Ascending aorta (tissue), 2 donors: ENCODE data around the gene WNT5B. TPM values are rescaled to one million over a fixed set of nuclear protein-coding genes. Genes with fewer than 3 reads are reported as not detected.

Experiments
- DNase-seq, 2 donors: peaks; one replicate each; pipeline ENCODE4 v3.0.0-alpha.2; 2019; ENCODE audit warnings: low spot score in 2 of 2
- H3K27ac ChIP-seq, 2 donors: fragments of 200-600 bp; sonication (generic); one replicate each; pipeline ENCODE4 v1.5.1; 2016 to 2017; ENCODE audit warnings: mild to moderate bottlenecking in 1 of 2
- H3K27me3 ChIP-seq: fragments of 200-600 bp; sonication (generic); one replicate; pipeline ENCODE4 v1.5.1; 2017
- H3K36me3 ChIP-seq, 2 donors: fragments of 200-600 bp; sonication (generic); one replicate each; pipeline ENCODE4 v1.5.1; 2016
- H3K4me1 ChIP-seq, 2 donors: fragments of 200-600 bp; sonication (generic); one replicate each; pipeline ENCODE4 v1.5.1; 2016 to 2017; ENCODE audit warnings: mild to moderate bottlenecking in 1 of 2
- H3K4me3 ChIP-seq, 2 donors: fragments of 200-600 bp; sonication (generic); one replicate each; pipeline ENCODE4 v1.5.1; 2016 to 2017; ENCODE audit warnings: mild to moderate bottlenecking in 1 of 2
- H3K9me3 ChIP-seq, 2 donors: fragments of 200-600 bp; sonication (generic); one replicate each; pipeline ENCODE4 v1.5.1; 2016
- intact Hi-C: fragments of 100-400 bp; cut with DNase I; formaldehyde crosslinking; loops from one replicate; pipeline ENCODE4 v1.15.1; 2023
- total RNA-seq: library from RNA; depleted of rRNA; stranded (reverse); fragments of >200 nt; gene quantifications from one replicate; pipeline ENCODE4 v1.1.0, GENCODE V29; 2016
- TF ChIP-seq, protein P1 (sequence below), 3 experiments: fragments of 200-600 bp in 2 of 3; fragments of 450-650 bp in 1 of 3; sonication (generic) in 2 of 3; IDR thresholded peaks; one replicate each; pipeline ENCODE4 v1.5.1; 2016 to 2019; ENCODE audit warnings: antibody characterized with exemption in 3 of 3, mild to moderate bottlenecking in 1 of 3, moderate library complexity in 1 of 3

Gene WNT5B
- total RNA-seq, result 0.53 TPM

DNA sequence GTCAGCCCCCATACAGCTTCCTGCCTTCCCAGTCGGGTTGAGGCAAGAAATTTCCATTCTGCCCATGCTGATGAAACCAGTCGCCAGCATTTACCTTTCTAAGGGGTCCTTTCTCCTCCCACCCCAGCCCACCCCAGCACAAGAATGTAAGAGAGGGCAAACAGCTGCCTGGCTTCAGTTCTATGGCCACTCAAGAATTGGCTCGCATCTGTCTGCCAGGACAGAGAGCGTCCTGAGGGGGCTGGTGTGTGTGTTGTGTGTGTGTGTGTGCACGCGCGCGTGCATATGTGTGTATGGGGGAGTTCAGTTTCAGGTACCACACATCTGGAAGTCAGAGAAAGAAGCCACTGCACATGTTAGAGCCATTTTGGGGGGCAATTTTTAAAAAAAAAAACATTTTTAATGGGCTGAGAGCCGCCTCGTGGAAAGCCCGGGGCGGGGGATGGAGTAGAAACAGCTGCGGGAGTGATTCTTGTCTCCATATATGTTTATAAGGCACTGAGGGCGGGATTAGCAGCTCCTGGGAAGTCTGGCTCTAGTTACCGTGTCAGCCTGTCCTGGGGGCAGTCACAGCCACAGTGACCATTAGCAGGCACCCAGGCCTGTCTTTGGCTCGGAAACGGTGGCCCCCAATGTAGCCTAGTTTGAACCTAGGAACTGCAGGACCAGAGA lies at the start of gene WNT5B:
WNT5B (plus strand) TSS at position 566 of the 672 bp plus-strand sequence. CDS start 2,124 bp downstream, outside the sequence.
- Histone ChIP-seq H3K4me1 (no peaks in the 10 kb centered on the region), H3K27me3 (no peaks in the 10 kb centered on the region), H3K4me3 (peak within 1 kb of the TSS; percentile 47 to 63), H3K27ac (no peak within 1 kb of the TSS), H3K9me3 (no peaks in the 10 kb centered on the region), H3K36me3 (no peaks in the 10 kb centered on the region)
- DNase-seq, result no peak
- TF ChIP-seq, protein P1, sequence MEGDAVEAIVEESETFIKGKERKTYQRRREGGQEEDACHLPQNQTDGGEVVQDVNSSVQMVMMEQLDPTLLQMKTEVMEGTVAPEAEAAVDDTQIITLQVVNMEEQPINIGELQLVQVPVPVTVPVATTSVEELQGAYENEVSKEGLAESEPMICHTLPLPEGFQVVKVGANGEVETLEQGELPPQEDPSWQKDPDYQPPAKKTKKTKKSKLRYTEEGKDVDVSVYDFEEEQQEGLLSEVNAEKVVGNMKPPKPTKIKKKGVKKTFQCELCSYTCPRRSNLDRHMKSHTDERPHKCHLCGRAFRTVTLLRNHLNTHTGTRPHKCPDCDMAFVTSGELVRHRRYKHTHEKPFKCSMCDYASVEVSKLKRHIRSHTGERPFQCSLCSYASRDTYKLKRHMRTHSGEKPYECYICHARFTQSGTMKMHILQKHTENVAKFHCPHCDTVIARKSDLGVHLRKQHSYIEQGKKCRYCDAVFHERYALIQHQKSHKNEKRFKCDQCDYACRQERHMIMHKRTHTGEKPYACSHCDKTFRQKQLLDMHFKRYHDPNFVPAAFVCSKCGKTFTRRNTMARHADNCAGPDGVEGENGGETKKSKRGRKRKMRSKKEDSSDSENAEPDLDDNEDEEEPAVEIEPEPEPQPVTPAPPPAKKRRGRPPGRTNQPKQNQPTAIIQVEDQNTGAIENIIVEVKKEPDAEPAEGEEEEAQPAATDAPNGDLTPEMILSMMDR (IDR thresholded peaks at IDR 0.05), result no peak
- intact Hi-C loops, result no loop called here

DNA sequence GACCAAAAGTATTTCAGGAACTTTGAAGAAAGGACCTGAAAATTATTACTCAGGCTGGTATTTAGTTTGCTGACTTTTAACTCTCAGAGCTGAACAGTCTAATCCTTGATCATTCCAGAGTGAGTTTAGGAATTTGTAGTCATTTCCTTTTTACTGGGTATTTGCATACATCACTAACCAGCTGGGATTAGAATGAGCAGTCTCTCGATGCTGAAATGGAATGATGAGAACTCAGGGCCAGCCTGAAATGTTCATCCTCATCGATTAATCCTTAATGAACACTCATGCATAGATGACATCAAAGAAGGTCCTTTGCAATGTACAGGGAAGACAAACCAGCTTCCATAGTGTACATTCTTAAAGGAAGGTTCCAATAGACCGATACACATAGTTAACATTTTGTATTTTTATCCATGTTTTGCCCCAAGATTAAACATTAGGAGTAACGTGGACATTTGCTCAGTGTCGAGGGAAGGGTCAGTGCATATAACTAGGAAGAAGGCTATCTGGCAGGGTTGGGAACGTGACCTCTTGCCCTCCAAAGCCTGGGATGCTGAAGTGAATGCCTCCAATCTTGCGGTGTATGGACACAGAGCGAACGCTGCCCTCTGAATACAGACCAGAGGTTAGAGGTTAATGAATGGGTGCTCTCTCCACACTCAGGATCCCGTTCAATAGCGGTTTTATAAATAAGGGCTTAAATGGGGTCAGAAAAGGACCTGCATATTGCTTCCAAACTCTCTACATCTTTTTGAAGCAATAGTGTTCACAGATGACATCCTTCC lies 49.2 kb upstream of the WNT5B start:
- intact Hi-C loops, result loop anchor here (10.0 kb wide), 1 partner anchor 1015 kb away; no protein-coding TSS in a partner anchor
- DNase-seq, result no peak
- peaks cover 3 to 14% of the 10 kb centered on the region in 2 donors for H3K4me1 ChIP-seq

DNA sequence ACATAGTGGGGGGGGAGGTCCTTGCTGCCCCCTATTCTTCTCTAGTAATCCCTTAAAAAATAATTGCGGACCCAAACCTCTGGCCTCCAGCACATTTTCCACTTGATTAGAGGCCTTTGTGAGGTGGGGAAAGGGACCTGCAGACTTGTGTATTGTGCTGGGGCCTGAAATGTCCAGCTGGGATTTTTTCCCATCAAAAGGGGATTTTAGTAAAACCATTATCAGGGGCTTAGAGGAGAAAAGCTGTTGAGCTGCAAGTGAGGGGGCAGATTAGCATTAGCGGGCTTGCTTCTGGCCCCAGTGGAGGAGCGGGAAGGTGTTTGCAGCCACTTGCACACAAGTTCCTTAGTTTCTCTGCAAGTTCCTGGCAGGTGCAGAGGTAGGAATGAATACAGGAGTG lies 48.5 kb upstream of the WNT5B start:
- DNase-seq, result no peak
- intact Hi-C loops, result loop anchor here (10.0 kb wide), 1 partner anchor 1016 kb away; no protein-coding TSS in a partner anchor
- Histone ChIP-seq H3K4me3 (no peak overlapping the region), H3K27me3 (no peaks in the 10 kb centered on the region), H3K4me1 (peaks cover under 1 to 8% of the 10 kb centered on the region in 2 donors), H3K9me3 (no peaks in the 10 kb centered on the region), H3K27ac (no peak overlapping the region), H3K36me3 (no peaks in the 10 kb centered on the region)
- TF ChIP-seq, protein P1 (IDR thresholded peaks at IDR 0.05), result no peak

More for the DNA sequence above, 49.2 kb upstream of the WNT5B start:
- H3K27me3 ChIP-seq, result no peaks in the 10 kb centered on the region
- H3K9me3 ChIP-seq, result no peaks in the 10 kb centered on the region
- no peak overlapping the region for H3K27ac ChIP-seq
- no peaks in the 10 kb centered on the region for H3K36me3 ChIP-seq
- no peak overlapping the region for H3K4me3 ChIP-seq
- TF ChIP-seq, protein P1 (IDR thresholded peaks at IDR 0.05), result no peak

DNA sequence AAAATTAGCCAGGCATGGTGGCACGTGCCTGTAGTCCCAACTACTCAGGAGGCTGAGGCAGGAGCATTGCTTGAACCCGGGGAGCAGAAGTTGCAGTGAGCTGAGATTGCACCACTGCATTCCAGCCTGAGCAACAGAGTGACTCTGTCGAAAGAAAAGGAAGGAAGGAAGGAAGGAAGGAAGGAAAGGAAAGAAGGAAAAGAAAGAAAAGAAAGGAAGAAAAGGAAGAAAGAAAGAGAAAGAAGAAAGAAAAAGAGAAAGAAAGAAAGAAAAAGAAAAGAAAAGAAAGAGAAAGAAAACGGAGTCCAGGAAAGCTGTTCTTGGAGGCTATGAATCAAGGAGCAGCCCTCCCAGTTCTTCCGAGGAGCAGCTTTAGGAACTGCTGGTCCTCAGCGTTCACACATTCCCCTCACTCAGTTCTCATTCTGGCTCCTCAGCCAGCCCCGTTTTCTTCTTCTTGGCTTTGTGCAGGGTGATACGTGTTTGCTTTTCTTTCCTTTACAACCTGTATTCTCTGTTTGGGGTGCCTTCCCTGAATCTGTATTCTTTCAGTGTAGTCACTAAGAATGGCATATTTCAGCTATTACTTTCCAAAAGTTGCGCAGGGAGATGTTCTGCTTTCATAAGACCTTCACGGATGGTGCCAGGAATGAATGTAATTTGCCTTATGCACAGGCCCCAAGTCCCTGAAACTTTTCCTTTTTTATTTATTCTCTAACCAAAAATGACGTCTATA lies 46.9 kb upstream of the WNT5B start:
- no peak overlapping the region for H3K27ac ChIP-seq
- peaks cover 0 to 6% of the 10 kb centered on the region in 2 donors for H3K4me1 ChIP-seq
- no peaks in the 10 kb centered on the region for H3K27me3 ChIP-seq
- H3K9me3 ChIP-seq, result no peaks in the 10 kb centered on the region
- TF ChIP-seq, protein P1 (IDR thresholded peaks at IDR 0.05), result no peak
- intact Hi-C loops, result loop anchor here (10.0 kb wide), 1 partner anchor 1017 kb away; no protein-coding TSS in a partner anchor
- no peak overlapping the region for H3K4me3 ChIP-seq
- no peaks in the 10 kb centered on the region for H3K36me3 ChIP-seq
- DNase-seq, result peak in 1 of 2 donors; percentile 58

DNA sequence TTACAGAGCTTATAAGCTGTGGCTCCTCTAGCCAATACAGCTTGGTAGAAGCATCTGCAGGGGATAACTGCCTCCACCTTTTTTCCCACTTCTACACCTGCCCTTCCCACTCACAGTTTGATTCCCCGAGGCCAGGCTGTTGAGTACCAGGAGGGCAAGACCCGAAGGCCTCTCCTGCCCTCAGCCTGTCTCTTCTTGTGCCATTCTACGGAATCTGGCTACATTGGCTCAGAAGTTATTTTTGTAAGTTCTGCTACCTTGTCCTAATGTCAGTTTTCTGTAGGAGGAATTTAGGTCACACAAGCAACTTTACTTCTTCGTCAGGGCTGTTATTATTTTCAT lies 46.4 kb upstream of the WNT5B start:
- Histone ChIP-seq H3K4me1 (peaks cover 0 to 6% of the 10 kb centered on the region in 2 donors), H3K27ac (no peak overlapping the region), H3K36me3 (no peaks in the 10 kb centered on the region), H3K4me3 (no peak overlapping the region), H3K9me3 (no peaks in the 10 kb centered on the region), H3K27me3 (no peaks in the 10 kb centered on the region)
- TF ChIP-seq, protein P1 (IDR thresholded peaks at IDR 0.05), result no peak
- DNase-seq, result peak in 1 of 2 donors; percentile 55
- intact Hi-C loops, result loop anchor here (1.0 to 10.0 kb wide), 2 partner anchors 464 to 1018 kb away; no protein-coding TSS in a partner anchor
